ENCODE data around the gene ELMOD3.
"Not testable (repeated sequence)": the region's sequence is repeated elsewhere in the genome, so short reads cannot be mapped to it uniquely, and the experiment has no call there.

DNA sequence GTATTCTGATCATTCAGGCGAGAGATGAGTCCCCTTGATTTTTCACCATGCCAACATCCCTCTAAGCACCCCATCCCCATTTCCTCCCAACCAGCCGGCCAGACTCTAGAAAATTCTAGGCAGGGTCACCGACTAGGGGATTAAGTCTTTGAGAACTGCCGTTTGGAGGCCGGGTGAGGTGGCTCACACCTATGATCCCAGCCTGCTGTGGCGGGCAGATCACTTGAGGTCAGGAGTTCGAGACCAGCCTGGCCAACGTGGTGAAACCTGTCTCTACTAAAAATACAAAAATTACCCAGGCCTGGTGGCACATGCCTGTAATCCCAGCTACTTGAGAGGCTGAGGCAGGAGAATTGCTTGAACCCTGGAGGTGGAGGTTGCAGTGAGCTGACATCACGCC is 85.0 kb downstream of the ELMOD3 start:
- not testable (repeated sequence) for TF ChIP-seq EZH2 (IDR thresholded peaks at IDR 0.05; ENCODE audit: insufficient read depth, poor library complexity, severe bottlenecking); EZH2phosphoT487 (IDR thresholded peaks at IDR 0.05; ENCODE audit: insufficient read depth, low read depth)

Data from GM23248 (cell line).